Stimulated activated CD4-positive, alpha-beta T cell treated with anti-CD3 and anti-CD28 coated beads, TNF-alpha, amount 100 ng/mL, for 1 hour (primary cell): ENCODE results near the gene ISOC1.
A peak's percentile ranks its signal among the peaks of the same experiment; 100 is the strongest.

Experiments used
- DNase-seq, 3 donors: peaks; one replicate each; pipeline ENCODE4 v3.0.0-alpha.2; 2020; ENCODE audit warnings: low read depth in 3 of 3, low spot score in 1 of 3

ISOC1 gene

DNA sequence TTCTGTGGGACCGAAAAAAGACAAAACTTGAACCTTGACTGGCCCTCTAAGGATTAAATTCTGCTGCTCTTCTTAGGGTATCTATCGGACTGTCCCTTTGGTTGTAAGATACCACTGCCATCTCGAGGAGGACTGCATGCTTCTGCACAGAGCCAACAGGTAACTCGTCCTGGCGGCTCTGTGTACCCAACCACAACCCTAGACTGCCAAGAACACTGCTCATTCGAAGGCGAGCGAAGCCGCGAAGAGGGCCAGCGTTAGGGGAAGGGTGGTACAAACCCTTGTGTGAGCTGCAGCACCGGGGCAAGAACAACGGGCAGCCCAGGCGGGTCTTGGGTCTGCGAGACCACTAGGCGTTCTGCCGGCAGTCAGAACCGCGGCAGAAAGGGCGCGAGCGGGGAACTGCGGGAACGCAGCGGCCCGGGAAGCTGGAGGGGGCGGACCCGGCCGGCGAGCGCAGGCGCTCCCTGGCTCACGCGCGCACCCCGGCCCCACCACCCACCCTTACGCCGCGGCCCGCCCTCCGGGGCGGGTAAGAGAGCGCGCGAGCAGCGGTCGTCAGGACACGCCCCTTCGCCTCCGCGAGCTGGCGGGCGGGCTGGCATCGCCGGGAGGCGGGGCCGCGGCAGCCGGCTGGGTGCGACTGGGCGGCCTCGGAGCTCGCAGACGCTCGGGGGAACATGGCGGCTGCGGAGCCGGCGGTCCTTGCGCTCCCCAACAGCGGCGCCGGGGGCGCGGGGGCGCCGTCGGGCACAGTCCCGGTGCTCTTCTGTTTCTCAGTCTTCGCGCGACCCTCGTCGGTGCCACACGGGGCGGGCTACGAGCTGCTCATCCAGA, at the start of gene ISOC1:
Gene ISOC1, plus strand, starts transcription at position 663 of the 837 bp plus-strand sequence. Its CDS starts 18 bp downstream, at position 681.
- DNase-seq, result peak; percentile 74 to 86 (median 86)

DNA sequence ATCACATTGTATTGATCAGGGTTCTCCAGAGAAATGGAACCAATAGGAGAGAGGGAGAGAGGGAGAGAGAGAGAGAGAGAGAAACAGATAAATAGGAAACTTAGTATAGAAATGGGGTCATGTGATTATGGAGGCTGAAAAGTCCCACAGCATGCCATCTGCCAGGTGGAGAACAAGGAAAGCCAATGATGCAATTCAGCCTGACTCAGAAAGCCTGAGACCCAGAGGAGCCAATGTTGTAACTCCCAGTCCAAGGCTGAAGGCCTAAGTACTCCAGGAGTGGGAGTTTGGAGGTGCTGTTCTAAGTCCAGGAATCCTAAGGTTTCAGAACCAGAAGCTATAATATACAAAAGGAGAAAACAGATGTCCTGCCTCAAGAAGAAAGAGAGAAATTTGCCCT, 48.4 kb upstream of the ISOC1 start:
- no peak for DNase-seq

GRCh38 chr5:129048509-129048908, 46.0 kb upstream of the ISOC1 start:
- DNase-seq, result no peak

DNA sequence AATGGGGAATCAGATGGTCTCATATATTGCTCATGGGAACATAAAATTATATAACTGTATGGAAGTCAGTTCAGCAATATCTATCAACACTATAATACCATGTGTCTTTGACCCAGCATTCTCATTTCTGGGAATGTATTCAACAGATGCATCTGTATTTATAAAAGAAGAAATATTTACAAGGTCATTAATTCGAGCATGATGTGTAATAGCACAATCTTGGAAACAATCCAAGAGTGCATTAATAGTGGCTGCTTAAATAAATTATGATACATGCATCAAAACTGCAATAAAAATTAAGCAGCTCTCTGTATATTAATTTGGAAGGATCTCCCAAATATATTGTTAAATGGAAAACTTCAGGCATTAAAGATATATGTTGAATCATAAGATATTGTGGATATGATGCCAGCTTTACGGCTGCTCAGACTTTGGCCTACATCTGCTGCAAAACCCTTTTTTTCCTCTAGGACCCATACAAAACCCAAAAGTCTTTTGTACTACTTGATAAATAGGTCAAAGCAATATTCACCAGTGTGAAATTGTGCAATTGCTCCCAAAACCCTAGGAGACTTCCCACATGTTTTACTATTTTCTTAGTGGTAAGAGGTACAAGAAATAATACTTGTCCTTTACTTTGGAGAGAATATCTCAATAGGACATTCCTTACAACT, 45.3 kb upstream of the ISOC1 start:
- DNase-seq, result no peak

- DNase-seq, result no peak
Observed at GRCh38 chr5:129051283-129051682, 43.3 kb upstream of the ISOC1 start.

- DNase-seq, result no peak
Observed at GRCh38 chr5:129053438-129053837, 41.1 kb upstream of the ISOC1 start.

DNA sequence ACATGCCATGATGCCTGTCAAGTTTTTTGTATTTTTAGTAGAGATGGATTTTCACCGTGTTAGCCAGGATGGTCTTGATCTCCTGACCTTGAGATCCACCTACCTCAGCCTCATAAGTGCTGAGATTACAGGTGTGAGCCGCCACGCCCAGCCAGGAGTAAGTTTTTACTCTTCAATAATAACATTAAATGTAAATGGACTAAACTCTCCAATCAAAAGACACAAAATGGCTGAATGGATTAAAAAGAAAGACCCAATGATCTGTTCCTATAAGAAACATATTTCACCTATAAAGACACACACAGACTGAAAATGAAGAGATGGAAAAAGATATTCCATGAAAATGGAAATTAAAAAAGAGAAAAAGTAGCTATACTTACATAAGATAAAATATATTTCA, 37.2 kb upstream of the ISOC1 start:
- DNase-seq, result no peak

DNA sequence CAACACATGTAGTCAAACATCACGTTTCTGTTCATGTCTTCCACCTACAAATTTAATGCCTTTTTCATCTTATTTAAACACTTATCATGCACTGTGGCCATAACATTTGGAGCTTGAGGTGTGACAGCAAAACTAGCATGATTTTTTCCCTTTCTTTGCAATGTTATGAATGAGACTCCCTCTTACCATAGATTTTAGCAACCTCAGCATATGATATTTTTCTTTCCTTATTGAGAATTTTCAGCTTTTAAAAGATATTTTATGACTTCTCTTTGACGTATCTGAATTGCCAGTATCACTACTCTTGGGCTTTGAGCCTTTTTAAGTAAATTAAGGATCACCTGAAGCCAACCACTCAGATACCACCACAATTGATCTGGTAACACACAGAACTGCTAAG, 32.7 kb upstream of the ISOC1 start:
- DNase-seq, result no peak

DNA sequence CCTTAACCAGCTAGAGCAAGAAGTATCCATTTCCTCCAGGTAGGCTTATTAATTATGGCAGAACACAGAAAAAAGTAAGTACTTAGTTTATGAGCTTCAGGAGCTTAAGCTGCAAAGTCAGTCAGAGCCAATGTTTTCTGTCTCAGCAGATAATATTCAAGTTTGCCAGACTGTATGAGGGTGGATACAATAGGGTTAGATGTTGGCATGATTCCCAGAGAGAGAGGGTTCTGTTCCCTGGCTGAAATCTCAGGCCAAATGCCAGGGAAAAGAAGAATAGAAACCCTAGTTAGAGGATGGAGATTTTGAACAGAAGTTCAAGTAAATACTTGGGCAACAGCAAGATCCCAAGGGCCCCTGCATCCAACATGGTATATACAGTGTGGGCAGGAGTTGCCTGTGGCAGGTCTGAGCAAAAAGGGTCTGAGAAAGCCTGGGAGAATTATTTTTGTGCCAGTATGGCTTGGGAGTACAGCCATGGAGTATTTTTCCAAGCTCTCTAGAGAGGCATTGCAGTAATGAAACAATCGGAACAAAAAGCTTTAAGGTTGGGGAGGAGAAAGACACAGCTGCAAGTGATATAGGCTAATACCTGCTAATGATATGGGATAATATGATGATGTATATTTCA, 31.0 kb upstream of the ISOC1 start:
- no peak for DNase-seq

DNA sequence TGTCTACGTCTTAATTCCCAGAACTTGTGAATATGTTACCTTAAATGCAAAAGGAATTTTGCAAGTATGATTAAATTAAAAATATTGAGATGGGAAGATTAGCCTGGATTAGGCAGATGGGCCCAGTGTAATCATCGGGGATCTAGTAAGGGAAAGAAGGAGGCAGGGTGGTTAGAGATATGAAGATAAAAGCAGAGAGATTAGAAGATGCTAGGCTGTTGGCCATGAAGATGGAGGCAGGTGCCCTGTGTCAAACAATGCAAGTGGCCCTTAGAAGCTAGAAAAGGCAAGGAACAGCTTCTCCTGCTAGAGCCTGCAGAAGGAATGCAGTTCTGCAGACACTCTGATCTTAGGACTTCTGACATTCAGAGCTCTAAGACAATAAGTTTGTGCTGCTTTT, 28.8 kb upstream of the ISOC1 start:
- no peak for DNase-seq

DNA sequence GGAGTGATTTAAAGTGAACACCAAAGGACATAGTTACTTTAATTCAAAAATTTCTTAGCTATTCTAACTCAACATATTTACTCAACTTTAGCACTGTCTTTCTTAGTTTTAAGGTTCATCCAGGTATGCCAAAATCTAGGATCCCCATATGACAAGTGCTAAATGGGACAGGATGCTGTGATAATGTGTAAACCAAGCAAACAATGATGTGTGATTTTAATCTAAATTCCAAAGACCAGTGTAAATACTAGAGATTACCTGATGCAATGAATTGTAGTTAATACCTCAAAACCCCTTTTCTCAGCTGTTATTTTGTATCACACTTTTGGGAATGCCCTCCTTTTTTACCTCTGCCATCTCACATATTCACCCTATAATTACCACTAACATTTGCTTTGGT, 26.8 kb upstream of the ISOC1 start:
- no peak for DNase-seq

DNA sequence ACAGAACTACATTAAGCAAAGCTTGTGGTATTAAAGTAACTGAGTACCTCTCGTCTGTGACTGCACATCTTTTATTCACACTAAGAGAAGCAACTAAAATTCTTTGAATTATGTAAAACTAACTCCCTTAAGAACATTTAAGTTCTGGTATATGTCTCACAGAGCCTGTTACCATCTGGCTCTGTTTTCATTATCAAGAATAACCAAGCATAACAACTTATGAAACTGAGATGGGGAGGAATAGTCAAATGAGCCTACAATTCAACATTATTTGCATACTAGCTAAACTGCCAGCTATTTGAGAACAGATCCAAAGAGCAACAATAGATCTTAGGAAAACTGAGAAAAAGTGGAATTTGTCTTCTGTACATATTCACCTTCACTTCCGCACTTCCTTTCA, 25.3 kb upstream of the ISOC1 start:
- no peak for DNase-seq

- DNase-seq, result no peak
Observed at GRCh38 chr5:129073111-129073510, 21.4 kb upstream of the ISOC1 start.

DNA sequence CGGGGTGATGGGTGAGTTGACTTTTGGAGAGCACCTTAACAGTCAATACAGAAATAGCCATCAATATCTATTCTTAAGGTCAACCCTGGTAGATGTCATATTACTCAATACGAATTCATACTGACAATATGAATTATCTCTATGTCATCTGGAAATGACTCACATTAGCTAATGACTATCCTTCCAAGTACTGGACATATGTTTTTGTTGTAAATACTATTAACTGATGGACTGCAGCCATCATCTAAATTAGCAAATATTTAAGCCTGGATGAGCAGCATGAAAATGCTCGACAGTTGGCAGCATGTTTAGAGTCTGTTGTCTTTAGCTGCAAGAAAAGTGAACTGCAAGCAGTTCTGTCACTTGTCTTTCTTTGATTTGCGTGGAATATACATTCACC, 19.6 kb upstream of the ISOC1 start:
- DNase-seq, result no peak

GRCh38 chr5:129077433-129078075, 17.0 kb upstream of the ISOC1 start:
- no peak for DNase-seq

GRCh38 chr5:129078247-129078646, 16.3 kb upstream of the ISOC1 start:
- no peak for DNase-seq

DNA sequence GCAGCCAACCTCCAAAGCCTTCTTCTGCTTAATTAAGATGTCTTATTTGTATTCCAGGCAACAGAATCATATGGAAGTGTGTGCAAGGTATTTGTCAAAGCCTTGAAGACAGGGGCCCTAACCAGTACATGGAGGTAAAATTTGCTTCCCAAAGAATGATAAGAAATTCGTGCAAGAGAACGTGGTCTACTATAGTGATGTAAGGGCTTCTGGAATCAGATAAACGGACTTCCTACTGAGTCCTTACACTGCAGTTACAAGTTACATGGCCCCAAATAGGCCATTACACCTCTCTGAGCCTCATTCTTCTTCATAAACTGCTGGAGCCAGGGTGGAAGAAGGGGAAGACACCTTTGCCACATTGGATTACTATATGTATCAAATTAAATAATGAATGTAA, 15.9 kb upstream of the ISOC1 start:
- DNase-seq, result no peak

DNA sequence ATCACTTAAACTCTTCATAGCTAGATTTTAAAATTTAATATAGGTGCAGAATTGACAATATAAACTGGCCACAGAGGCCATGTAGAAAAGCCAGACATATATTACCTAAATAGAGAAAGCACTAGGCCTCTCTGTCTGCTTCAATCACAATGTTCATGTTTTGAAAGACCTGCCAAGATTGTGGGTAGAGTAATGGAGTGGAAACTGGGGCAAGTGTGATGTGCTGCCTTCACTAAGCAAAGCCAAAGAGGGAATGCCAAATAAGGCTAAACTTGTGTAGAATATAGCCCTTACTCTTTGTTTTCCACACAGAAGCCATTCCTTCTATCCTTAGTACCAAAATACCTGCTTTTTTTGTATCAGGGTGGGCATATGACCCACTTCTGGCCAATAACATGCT, 15.1 kb upstream of the ISOC1 start:
- DNase-seq, result no peak

- DNase-seq, result no peak
Observed at GRCh38 chr5:129080766-129081165, 13.8 kb upstream of the ISOC1 start.

DNA sequence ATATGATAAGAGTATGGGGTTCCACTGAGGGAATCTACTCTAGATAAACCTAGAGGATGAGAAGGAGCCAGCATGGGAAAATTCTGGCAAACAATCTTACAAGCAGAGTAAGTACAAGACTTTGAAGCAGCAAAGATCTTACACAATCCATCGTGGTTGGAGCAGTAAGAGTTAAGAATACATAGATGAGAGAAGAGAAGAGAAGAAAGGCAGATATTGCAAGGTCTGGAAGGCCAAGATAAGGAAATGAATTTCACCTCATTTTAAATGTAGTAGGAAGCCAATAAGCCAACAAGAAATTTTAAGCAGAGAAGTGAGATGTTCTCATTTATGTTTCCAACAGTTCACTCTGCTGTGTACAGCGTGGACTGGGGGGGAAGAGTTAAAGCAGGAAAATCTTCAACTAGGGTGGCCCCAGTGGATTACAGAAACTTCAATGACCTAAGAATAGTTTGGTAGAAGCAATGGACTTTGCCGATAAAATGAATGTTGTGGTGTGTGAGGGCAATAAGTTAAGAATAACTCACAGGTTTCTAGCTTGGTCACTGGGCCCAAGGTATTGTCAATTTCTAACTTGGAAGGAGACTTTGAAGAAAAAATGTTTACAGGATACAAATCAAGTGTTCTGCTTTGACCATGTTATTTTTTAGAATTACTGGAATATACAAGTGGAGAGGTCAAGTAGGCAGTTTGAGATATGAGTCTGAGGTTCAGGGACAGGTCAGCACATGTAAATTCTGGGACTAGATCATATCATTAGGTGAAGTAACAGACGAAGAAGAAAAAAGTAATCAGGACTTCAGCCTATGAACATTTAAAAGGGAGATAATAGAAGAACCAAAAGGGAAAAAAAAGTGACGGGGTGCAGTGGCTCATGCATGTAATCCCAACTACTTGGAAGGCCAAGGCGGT, 12.1 kb upstream of the ISOC1 start:
- DNase-seq, result no peak
